Neural cell (in vitro differentiated cells): ENCODE data around the gene COL1A1.

Experiments
- EP300 ChIP-seq: fragments of 450-650 bp; conservative IDR thresholded peaks from 2 replicates; pipeline ENCODE4 v1.6.1; 2014; ENCODE audit warnings: antibody characterized with exemption, mild to moderate bottlenecking, moderate library complexity; ENCODE audit not compliant: poor library complexity, severe bottlenecking
- EZH2 ChIP-seq: fragments of 200-600, 300-800 bp; shearing (Covaris generic), sonication (generic); IDR thresholded peaks from 2 replicates; pipeline ENCODE4 v1.6.1; 2014; ENCODE audit warnings: antibody characterized with exemption, low read length, borderline replicate concordance, mild to moderate bottlenecking; ENCODE audit not compliant: insufficient read depth, poor library complexity, severe bottlenecking
- MXI1 ChIP-seq: fragments of 450-650 bp; conservative IDR thresholded peaks from 2 replicates; pipeline ENCODE4 v1.6.1; 2014; ENCODE audit warnings: antibody characterized with exemption, mild to moderate bottlenecking; ENCODE audit not compliant: poor library complexity, severe bottlenecking
- POLR2AphosphoS5 ChIP-seq: IDR thresholded peaks from 2 replicates; pipeline ENCODE4 v1.6.1; 2012
- RAD21 ChIP-seq: fragments of 450-650 bp; conservative IDR thresholded peaks from 2 replicates; pipeline ENCODE4 v1.6.1; 2014; ENCODE audit warnings: antibody characterized with exemption, mild to moderate bottlenecking, moderate library complexity
- SMC3 ChIP-seq: fragments of 450-650 bp; conservative IDR thresholded peaks from 2 replicates; pipeline ENCODE4 v1.6.1; 2014; ENCODE audit warnings: antibody characterized with exemption, mild to moderate bottlenecking, moderate library complexity; ENCODE audit not compliant: poor library complexity
- TAF1 ChIP-seq: IDR thresholded peaks from 2 replicates; pipeline ENCODE4 v1.6.1; 2012; ENCODE audit warnings: low read depth
- TF ChIP-seq, protein P1 (sequence below): fragments of 450-650 bp; IDR thresholded peaks from 2 replicates; pipeline ENCODE4 v1.5.1; 2014; ENCODE audit warnings: antibody characterized with exemption, mild to moderate bottlenecking, moderate library complexity; ENCODE audit not compliant: poor library complexity, severe bottlenecking
- TF ChIP-seq, protein P2 (sequence below): IDR thresholded peaks from 2 replicates; pipeline ENCODE4 v1.6.1; 2012; ENCODE audit warnings: borderline replicate concordance

DNA sequence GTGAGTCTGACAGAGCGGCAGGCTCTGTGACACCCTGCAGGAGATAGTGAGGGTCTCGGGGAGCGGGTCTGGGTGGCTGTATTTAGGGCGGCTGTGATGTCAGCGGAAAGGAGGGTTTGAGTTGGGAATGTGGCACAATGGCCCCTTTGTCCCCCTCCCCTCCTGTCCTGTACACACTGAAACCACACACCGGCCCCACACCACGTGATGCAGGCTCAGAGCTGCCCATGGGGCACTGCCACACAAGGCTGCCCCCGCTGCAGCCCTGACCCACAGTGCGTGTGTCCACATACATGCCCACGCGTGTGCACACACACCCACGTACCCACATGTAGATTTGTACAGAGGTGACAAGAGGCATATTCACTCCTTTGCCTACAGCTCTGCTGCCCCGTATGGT lies 20.3 kb downstream of the COL1A1 start:
- no peak for TF ChIP-seq TAF1
- TF ChIP-seq, protein P1, sequence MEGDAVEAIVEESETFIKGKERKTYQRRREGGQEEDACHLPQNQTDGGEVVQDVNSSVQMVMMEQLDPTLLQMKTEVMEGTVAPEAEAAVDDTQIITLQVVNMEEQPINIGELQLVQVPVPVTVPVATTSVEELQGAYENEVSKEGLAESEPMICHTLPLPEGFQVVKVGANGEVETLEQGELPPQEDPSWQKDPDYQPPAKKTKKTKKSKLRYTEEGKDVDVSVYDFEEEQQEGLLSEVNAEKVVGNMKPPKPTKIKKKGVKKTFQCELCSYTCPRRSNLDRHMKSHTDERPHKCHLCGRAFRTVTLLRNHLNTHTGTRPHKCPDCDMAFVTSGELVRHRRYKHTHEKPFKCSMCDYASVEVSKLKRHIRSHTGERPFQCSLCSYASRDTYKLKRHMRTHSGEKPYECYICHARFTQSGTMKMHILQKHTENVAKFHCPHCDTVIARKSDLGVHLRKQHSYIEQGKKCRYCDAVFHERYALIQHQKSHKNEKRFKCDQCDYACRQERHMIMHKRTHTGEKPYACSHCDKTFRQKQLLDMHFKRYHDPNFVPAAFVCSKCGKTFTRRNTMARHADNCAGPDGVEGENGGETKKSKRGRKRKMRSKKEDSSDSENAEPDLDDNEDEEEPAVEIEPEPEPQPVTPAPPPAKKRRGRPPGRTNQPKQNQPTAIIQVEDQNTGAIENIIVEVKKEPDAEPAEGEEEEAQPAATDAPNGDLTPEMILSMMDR: no peak
- no peak for TF ChIP-seq EZH2
- no peak for TF ChIP-seq SMC3
- no peak for TF ChIP-seq RAD21
- TF ChIP-seq POLR2AphosphoS5: no peak
- TF ChIP-seq, protein P2, sequence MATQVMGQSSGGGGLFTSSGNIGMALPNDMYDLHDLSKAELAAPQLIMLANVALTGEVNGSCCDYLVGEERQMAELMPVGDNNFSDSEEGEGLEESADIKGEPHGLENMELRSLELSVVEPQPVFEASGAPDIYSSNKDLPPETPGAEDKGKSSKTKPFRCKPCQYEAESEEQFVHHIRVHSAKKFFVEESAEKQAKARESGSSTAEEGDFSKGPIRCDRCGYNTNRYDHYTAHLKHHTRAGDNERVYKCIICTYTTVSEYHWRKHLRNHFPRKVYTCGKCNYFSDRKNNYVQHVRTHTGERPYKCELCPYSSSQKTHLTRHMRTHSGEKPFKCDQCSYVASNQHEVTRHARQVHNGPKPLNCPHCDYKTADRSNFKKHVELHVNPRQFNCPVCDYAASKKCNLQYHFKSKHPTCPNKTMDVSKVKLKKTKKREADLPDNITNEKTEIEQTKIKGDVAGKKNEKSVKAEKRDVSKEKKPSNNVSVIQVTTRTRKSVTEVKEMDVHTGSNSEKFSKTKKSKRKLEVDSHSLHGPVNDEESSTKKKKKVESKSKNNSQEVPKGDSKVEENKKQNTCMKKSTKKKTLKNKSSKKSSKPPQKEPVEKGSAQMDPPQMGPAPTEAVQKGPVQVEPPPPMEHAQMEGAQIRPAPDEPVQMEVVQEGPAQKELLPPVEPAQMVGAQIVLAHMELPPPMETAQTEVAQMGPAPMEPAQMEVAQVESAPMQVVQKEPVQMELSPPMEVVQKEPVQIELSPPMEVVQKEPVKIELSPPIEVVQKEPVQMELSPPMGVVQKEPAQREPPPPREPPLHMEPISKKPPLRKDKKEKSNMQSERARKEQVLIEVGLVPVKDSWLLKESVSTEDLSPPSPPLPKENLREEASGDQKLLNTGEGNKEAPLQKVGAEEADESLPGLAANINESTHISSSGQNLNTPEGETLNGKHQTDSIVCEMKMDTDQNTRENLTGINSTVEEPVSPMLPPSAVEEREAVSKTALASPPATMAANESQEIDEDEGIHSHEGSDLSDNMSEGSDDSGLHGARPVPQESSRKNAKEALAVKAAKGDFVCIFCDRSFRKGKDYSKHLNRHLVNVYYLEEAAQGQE: no peak
- TF ChIP-seq EP300: no peak
- TF ChIP-seq MXI1: no peak
